Liver (tissue), 3 donors: Measurements from ENCODE around the gene DAGLA.

ENCODE experiments used
- CTCF ChIP-seq: fragments of 150-350 bp; IDR thresholded peaks from 2 replicates; pipeline ENCODE4 v1.5.1; 2017; ENCODE audit warnings: improper control_type of control experiment, low read depth, low read length; ENCODE audit not compliant: missing input control
- REST ChIP-seq: IDR thresholded peaks from 2 replicates; pipeline ENCODE4 v1.6.1; 2016; ENCODE audit warnings: antibody characterized with exemption, mild to moderate bottlenecking
- TF ChIP-seq, protein P1 (sequence below): IDR thresholded peaks from 2 replicates; pipeline ENCODE4 v1.6.1; 2016; ENCODE audit warnings: antibody characterized with exemption
- donor health status: healthy.
- donor health status: healthy.

DNA sequence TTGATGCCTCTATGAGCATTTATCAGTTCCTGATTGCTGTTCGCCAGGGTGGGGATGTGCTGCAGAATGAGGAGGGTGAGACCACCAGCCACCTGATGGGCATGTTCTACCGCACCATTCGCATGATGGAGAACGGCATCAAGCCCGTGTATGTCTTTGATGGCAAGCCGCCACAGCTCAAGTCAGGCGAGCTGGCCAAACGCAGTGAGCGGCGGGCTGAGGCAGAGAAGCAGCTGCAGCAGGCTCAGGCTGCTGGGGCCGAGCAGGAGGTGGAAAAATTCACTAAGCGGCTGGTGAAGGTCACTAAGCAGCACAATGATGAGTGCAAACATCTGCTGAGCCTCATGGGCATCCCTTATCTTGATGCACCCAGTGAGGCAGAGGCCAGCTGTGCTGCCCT, 115.3 kb downstream of the DAGLA start:
- TF ChIP-seq CTCF (no peak), REST (no peak)
- TF ChIP-seq, protein P1, sequence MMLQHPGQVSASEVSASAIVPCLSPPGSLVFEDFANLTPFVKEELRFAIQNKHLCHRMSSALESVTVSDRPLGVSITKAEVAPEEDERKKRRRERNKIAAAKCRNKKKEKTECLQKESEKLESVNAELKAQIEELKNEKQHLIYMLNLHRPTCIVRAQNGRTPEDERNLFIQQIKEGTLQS, result no peak
